HG03342 (cell line): Measurements from ENCODE around the gene LY6G5C.

Source experiments
- ATAC-seq: cut with Tn5 transposase; IDR thresholded peaks from one replicate; pipeline ENCODE4 v1.9.1; 2021; ENCODE audit warnings: mild to moderate bottlenecking, moderate library complexity; ENCODE audit not compliant: unreplicated experiment

The LY6G5C gene

DNA sequence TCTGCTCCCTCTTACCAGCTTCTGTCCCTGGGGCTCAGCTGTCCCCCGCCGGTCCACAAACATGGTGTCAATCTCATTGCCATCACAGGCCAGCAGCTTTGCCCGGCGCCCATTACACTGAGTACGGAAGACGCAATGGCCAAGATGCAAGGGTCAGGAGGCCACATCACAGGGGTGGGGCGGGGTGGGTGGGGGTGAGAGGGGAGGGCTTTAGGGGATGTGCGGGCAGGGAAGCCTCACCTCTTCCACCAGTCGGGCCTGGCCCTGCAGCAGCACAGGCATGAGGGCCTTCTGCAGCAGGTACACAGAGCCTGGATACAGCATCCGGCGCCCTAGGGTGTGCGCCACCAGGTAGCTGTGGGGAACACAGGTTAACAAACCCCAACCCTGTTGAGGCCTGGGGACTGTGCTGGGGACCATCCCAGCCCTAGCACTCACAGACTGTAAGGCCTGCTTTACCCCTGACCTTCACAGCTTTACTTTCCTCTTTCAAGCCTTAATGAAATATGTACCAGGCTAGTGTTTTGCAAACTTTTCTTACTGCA, 10.8 kb upstream of the LY6G5C start:
- no peak for ATAC-seq

DNA sequence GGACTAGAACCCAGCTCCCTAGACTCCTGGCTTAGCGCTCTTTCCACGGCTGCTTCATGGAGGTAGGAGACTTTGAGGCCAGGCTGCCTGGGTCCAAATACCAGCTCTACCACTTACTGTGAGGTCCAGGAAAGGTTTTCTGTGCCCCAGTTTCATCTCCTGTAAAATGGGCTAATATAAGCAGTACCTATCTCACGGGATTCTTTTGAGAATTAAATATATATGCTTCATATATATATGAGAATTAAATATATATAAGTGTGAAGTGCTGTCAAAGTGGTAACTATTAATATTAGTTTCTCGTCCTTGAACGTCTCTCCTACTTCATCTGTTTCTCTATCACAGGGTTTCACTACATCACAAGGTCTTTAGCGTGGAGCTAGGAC, 10.2 kb upstream of the LY6G5C start:
- no peak for ATAC-seq

DNA sequence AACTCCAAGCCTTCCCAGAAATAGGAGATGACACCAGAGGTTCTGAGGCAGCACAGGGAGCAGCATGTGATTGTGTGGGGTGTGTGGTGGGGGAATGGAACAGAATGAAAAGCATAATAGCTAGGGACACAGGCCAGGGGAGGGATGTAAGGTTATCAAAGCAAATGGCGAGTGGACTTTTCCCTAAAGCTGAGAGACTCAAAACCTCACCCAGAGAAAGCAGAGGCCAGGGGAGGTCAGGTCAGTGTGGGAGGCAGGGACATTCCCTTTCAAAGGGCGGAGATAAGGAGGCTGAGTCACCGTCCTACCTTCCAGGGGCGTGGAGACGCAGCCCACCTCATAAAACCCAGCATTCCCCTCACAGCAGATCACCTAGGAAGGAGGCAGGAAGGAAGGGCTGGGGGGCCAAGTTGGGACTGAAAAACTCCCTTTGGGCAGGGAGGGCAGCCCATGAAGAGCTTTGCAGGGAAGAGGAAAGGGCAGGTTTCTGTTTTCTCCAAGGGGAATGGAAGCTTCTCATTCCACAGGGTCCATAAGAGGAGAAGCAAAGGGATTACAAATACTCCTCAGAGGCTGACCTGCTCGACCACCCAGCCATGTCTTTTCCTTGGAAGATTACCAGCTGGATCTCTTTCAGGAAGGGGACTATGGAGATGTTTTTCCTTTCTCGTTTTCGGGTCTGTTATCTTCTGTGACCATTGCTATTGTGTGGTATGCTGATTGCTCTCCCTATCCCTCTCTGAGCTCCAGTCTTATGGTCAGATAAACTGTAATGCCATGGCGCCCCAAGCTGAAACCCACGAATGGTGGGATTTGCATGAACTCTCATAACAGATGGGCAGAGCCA, 9.6 kb upstream of the LY6G5C start:
- no peak for ATAC-seq

DNA sequence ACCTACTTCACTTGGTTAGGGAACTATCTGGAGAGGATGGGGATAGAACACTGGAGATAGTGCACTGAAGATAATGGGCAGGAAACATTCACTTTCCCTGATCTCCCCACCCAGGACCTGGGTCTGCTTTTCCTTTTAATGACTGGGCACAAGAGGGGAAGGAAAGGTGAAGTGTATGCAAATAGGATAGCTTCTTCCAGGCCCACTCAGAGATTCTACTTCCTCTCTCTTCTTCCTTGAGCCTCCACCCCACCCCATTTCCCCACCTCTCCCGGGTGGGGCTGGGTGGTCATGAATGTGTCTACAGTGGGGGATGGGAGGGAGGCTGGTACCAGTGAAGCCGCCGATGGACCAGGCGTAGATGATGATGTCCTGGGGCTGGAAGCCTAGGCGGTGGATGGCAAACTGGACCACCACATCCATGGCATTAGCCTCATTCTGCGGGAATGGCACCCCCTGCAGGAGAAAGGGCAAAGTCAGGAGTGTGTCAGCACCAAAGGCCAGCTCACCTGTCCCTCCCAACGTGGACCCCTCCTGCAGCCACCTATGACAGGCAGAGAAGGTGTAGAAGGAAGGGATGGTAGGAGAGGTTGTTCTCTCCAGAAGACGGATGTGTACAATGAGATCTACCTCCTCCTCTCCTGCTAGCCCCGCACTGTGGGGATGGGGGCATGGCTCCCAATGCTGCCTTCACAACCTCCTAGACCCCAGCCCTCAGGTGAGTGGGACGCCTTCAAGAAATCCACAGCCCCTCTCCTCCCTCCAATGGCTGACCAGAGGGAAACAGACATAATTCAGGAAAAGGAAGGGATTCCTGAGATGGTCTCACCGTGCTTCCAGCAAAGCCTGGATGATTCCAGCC, 8.6 kb upstream of the LY6G5C start:
- no peak for ATAC-seq

DNA sequence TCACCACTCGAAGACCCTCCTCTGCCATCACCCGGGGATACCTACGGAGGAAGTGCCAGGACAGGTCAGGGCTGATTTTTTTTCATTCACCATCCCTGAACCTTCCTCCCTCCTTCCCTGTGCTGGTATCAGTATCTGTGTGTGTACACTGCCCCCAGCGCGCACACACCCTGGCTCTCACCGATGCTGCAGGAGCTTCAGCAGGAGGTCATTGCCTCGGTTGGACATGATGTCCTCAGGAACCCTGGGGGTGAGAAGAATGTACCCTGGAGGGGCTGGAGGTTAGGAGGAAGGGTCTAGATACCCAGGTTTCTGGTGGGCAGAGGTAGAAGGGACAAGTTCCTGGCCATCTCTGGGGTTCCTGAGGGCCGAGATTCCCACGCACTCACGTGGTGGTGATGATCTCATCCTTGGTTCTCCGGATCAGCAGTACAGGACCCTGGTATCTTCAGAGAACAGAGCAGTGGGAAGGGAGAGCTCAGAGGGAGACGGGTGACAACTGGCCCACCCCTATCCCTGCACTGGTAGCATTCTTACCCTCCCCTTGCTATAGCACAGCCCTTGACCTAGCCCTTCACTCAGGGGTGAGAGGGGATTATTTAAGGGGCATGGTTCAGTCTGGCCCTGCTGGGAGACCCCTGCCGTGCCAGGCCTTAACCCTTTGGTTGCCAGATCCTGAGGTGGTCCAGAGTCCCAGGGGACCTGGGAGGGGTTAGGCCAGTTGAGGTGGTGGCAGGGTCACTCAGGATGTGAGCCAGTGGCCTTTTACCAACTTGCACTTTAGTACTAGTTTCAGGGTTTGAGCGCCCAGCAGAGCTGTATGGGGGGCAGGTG, 7.2 kb upstream of the LY6G5C start:
- no peak for ATAC-seq

DNA sequence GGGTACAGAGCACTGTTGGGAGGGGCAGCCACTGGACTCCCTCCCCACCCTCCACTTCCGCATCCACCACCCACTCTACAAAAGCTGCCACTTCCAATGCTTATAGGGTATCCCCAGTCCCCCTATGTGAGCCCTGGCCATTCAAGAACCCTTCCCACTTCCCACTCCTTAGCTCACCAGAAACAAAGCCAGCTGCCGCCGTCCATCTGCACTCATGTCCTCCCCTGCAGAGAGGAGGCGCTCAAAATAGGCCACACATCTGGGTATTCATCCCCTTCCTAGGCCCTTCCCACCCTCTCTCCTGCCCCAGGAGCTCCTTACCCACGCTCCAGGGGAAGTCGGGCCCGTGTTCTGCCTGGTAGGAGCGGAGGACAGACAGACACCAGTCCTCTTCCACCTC, 6.5 kb upstream of the LY6G5C start:
- ATAC-seq, result no peak

DNA sequence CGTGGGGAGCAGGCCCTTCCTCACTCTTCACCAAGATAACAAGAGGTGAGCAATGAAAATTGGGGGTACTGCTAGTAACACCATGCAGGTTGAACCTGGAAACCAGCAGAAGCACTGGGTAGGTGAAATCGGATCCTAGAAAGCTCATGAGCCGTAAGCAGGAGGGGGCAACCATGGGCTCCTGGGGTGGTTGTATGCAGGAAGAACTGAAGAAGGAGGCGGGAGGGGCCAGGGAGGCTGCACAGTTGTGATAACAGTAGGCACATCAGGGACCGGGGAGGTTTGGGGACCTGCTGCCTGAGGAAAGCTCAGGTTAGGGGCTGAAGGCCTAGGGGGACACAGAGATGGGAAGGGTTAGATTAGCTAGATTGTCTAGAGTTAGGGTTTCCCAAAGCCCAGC, 5.6 kb upstream of the LY6G5C start:
- ATAC-seq, result no peak

DNA sequence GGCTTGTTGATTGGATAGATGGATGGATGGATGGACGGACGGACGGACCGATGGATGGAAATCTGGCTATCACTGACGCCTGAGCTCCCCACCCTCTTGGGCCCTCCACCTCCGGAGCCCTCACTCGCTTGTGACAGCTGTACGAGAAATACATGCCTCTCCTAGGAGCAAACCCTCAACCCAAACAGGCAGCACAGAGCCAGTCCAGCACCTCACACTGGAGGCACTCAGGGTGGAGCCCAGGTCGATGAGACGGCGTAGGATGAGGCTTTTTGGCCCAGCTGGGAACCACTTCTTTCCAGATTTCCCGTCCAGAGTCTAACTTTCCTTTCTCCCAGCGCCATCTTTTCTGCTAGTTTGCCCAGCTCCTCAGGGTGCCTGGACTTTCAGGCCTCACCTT, 2.7 kb upstream of the LY6G5C start:
- no peak for ATAC-seq

DNA sequence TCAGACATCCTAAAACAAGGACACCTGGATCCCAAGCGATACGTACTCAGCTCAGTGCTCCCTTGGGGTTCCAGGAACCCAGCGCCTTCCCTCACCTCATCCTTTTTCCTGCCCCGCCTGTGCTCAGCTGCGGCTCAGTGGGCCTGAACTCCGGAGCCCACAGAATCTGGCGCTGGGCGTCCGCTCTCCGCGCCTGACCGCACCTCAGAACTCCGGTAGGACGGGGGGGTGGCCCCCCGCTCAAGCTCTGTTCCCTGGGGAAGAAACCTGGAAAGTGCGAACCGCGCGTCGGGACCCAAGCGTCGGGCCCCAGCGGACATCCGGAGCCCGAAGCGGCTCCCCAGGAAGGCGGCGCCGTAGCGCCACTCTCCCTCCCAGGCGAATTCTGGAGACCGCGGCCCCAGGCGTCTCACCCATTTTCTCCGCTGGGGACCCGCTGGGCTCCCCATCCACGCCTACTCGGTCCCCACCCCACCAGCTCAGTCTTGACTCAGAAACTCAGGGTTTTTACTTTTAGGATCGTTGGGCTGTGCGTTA, 336 bp upstream of the LY6G5C start:
- ATAC-seq, result no peak

DNA sequence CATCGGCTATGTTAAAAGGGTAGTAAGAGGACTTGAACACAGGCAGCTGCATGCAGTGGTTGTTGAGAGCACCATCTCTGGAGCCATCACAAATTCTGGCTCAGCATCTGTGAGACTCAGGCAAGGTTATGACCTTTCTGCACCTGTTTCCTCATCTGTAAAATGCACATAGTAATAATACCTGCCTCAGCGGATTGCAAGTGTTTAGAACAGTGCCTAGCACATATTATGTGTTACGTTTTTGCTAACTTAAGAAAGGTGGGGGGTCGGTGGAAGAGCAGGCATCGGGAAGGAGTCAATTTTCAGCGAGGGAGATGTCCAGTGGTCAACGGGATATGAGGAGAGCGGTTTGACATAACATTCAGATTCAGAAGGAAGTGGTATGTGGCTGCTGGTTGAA, 2.9 kb downstream of the LY6G5C start:
- no peak for ATAC-seq

DNA sequence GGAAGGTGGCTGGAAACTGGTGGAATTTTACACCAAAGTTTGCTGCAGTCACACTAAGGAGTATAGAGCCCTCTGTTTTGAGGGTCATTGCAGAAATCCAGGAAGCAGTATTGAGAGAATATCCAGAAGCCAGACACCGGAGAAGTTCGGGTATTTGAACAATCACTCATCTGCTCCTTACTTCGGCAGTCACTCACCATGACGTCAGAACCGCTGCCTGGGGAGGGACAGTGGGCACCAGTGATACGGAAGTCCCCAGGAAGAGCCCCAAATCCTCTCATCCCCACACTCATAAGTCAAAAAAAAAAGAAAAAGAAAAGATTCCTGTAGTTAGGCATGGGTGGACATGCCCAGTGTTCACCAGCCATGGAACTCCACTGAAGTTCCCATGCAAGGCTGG, 4.0 kb downstream of the LY6G5C start:
- ATAC-seq, result no peak

DNA sequence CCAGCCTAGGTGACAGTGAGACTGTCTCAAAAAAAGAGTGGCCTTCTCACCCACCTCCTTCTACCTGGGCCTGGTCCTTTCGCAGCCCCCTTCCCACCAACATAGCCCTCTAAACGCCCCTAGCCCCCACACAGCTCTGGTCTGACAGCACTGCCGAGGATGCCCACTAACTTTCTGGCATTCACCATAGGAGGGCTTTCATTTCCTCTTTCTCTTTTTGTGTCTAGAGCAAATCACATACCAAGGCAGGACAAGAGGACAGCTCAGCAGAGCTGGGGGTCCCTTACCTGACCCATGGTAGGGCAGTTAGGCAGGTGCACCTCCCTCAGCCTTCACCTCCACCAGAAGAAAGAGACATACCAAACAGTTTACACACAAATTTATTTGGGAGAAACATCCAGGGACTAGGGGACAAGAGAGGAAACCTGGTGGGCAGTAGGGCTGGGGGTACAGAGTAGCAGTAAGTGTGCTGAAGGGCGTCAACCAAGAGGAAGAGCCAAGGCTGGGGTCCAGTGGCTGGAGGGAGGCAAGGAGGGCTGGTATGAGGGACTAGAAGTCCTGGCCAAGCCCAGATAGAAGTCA, 4.5 kb downstream of the LY6G5C start:
- no peak for ATAC-seq

DNA sequence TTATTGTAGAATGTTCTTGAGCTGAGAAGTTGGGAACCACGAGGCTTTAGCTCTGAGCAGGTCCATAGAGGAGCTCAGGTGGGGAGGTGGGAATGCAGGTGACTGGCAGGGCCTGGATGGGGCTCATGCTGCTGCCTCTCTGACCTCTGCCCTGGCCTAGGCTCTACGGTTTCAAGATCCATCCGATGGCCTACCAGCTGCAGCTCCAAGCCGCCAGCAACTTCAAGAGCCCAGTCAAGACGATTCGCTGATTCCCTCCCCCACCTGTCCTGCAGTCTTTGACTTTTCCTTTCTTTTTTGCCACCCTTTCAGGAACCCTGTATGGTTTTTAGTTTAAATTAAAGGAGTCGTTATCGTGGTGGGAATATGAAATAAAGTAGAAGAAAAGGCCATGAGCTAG, 11.2 kb downstream of the LY6G5C start, which contains the start of gene LY6G5B:
LY6G5B (plus strand) TSS at position 301 of the 400 bp plus-strand sequence. CDS start 975 bp downstream, outside the sequence.
- no peak for ATAC-seq

DNA sequence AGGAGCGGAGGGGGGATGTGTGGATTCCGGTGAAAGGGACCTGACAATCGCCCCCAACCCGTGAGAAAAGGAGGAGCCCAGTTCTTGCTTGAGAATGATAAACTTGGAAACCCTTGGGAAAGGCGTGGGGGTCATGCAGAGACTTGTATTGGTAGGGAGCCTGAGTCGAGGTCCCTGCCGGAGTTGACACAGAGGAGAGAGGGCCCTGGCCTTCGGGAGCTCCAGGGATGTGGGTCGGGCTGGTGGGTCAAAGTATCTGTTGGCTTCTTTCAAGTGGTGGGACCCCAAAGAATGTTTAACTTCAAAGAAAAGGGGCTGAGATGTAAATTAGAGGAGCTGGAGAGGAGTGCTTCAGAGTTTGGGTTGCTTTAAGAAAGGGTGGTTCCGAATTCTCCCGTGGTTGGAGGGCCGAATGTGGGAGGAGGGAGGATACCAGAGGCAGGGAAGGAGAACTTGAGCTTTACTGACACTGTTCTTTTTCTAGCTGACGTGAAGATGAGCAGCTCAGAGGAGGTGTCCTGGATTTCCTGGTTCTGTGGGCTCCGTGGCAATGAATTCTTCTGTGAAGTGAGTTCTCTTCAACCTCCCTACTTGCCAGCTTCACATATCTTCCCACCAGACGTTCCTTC, 14.4 kb downstream of the LY6G5C start:
- ATAC-seq, result no peak

DNA sequence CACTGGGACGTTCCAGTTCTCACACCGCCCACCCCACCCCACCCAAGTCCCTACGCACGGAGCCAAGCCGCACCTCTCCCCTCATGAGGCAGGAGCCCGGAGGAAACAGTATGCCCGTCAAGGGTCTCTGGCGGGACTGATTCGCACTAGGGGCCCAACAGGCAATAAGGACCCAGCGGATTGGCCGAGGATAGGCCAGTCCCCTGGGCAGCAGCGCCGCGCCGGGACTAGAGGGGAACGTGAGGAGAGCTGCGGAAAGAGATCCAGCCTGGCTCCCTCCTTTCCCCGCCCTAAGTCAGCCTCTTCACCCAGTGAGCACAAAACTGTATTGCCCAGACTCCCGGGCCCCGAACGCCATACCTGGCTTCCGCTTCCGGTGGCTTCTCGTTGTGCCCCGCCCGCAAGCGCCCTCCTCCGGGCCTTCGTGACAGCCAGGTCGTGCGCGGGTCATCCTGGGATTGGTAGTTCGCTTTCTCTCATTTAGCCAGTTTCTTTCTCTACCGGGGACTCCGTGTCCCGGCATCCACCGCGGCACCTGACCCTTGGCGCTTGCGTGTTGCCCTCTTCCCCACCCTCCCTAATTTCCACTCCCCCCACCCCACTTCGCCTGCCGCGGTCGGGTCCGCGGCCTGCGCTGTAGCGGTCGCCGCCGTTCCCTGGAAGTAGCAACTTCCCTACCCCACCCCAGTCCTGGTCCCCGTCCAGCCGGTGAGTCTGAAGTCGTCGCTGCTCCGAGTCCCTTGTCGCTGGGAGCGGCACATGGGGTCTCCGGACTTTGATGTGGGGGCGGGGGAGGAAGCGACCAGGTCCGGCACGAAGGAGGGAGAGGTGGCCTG, 15.1 kb downstream of the LY6G5C start, which contains the start of gene CSNK2B:
CSNK2B (plus strand) TSS at position 580 of the 836 bp plus-strand sequence. CDS start 752 bp downstream, outside the sequence.
- ATAC-seq, result peak; percentile 69

DNA sequence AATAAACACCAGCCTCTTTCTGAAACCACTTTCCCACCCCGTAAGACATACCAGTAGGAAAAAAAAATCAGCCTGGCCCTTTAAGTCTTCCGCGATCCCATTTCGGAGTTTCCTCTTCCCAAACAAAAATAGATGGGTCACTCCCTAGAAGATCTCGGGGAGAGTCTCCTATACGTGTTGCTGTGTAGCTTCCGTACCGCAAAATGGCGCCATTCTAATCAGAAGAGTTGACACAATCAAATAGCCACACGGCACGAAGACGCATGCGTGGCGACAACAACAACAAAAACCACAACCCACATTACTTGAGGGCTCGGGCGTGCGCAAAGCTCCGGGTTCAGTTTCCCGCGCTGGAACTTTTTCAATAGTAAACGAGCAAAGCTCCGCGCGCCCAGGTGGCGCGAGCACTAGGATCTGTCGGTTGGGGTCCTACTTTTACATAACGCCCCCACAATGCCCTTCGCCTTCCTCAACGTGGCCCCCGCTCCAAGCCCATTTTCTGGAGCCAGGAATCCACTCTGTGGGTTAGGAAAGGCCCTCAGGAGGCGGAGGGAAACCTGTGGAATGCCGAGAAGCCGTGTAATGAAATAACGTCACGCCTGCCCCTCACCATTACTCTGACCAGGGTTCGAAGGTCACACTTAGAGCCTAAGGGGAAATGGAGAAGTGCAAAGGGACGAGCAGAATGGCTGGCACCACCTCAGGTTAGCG, 15.9 kb downstream of the LY6G5C start, which contains the start of gene GPANK1:
GPANK1 (minus strand) TSS at position 208 of the 711 bp plus-strand sequence. CDS start 519 bp downstream, outside the sequence.
- no peak for ATAC-seq

DNA sequence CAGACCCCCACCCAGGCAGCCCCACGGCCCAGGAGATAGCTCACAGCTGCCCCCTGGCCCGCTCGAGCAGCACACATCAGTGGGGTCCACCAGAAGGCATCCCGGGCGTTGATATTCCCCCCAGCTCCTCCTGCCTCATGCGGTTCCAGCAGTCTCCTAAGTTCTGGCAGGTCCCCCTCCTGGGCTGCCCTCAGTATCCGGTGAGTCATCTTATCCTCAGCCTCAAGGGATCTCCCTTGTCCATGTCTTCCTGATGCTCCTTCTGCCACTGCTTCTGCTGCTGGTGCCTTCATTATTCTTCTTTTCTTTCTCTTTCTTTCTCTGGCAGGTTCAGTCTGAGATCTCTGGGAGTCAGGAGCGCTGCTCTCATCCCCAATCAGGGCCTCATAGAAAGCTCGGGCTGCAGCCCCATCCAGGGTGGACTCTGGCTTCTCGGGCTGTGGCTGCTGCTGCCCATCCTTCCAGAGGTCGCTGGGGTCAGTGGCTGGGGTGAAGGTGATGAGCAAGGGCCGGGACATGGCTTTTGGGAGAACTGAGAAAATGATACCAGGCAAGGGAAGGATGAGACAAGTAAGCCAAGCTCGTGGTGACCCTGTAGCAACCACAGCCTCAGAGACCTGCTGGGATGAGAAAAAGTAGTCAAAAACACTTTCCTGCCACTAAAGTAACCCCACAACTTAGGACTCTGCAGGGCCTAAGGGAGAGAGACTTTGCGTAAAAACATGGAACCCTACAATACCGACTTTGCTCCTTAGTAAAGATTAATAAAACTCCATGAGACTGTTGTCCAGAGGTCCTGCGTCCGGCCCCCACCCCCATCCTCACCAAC, 16.7 kb downstream of the LY6G5C start:
- ATAC-seq, result no peak
